Measurements from ENCODE around the gene TMEM18. TPM values are rescaled to one million over a fixed set of nuclear protein-coding genes. Genes with fewer than 3 reads are reported as not detected.

TMEM18 gene
- total RNA-seq, 1 experiment from 2014 or later, result 19.0 TPM

- no peaks in the 10 kb centered on the region for H3K27me3 Mint-ChIP-seq (ENCODE audit: unreplicated experiment)
- no peak overlapping the region for H3K4me3 Mint-ChIP-seq (ENCODE audit: low read depth, unreplicated experiment)
- BruUV-seq (replicated peaks), result no TSS peak
- no peaks in the 10 kb centered on the region for H3K36me3 Mint-ChIP-seq (ENCODE audit: insufficient read depth, unreplicated experiment)
- intact Hi-C loops (cut with micrococcal nuclease; ENCODE audit: unreplicated experiment), result no loop called here
- no peak for DNase-seq
- TF ChIP-seq, protein P1, sequence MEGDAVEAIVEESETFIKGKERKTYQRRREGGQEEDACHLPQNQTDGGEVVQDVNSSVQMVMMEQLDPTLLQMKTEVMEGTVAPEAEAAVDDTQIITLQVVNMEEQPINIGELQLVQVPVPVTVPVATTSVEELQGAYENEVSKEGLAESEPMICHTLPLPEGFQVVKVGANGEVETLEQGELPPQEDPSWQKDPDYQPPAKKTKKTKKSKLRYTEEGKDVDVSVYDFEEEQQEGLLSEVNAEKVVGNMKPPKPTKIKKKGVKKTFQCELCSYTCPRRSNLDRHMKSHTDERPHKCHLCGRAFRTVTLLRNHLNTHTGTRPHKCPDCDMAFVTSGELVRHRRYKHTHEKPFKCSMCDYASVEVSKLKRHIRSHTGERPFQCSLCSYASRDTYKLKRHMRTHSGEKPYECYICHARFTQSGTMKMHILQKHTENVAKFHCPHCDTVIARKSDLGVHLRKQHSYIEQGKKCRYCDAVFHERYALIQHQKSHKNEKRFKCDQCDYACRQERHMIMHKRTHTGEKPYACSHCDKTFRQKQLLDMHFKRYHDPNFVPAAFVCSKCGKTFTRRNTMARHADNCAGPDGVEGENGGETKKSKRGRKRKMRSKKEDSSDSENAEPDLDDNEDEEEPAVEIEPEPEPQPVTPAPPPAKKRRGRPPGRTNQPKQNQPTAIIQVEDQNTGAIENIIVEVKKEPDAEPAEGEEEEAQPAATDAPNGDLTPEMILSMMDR (IDR thresholded peaks at IDR 0.05; ENCODE audit: unreplicated experiment), result no peak
- H3K9me3 Mint-ChIP-seq (ENCODE audit: low read depth, unreplicated experiment), result peaks cover 6% of the 10 kb centered on the region
- CTCF ChIA-PET, result no interaction called here
- no peak overlapping the region for H3K27ac Mint-ChIP-seq (ENCODE audit: unreplicated experiment)
- no peaks in the 10 kb centered on the region for H3K4me1 Mint-ChIP-seq (ENCODE audit: low read depth, unreplicated experiment)
These were observed 58.7 kb downstream of the TMEM18 start for GRCh38 chr2:618422-618990.

GRCh38 chr2:618005-618404 is 59.2 kb downstream of the TMEM18 start:
- H3K4me3 Mint-ChIP-seq (ENCODE audit: low read depth, unreplicated experiment), result no peak overlapping the region
- CTCF ChIA-PET, result no interaction called here
- no TSS peak for BruUV-seq (replicated peaks)
- no peak for DNase-seq
- intact Hi-C loops (cut with micrococcal nuclease; ENCODE audit: unreplicated experiment), result no loop called here
- no peaks in the 10 kb centered on the region for H3K4me1 Mint-ChIP-seq (ENCODE audit: low read depth, unreplicated experiment)
- peaks cover 6% of the 10 kb centered on the region for H3K9me3 Mint-ChIP-seq (ENCODE audit: low read depth, unreplicated experiment)
- TF ChIP-seq, protein P1 (IDR thresholded peaks at IDR 0.05; ENCODE audit: unreplicated experiment), result no peak
- H3K36me3 Mint-ChIP-seq (ENCODE audit: insufficient read depth, unreplicated experiment), result no peaks in the 10 kb centered on the region
- H3K27me3 Mint-ChIP-seq (ENCODE audit: unreplicated experiment), result no peaks in the 10 kb centered on the region
- no peak overlapping the region for H3K27ac Mint-ChIP-seq (ENCODE audit: unreplicated experiment)

Data from Calu3 (cell line).